Parathyroid adenoma (tissue), 2 donors: Measurements from ENCODE around the gene MLPH.

Experiments
- H2AFZ ChIP-seq: fragments of 300-600 bp; sonication (generic); one replicate; pipeline ENCODE4 v1.7.0; 2017; ENCODE audit warnings: antibody characterized with exemption, mild to moderate bottlenecking
- H3K27ac ChIP-seq: fragments of 300-600 bp; sonication (generic); one replicate; pipeline ENCODE4 v1.7.0; 2017
- H3K27me3 ChIP-seq: fragments of 300-600 bp; sonication (generic); one replicate; pipeline ENCODE4 v1.7.0; 2017; ENCODE audit warnings: low read length; ENCODE audit not compliant: control insufficient read depth, insufficient read depth
- H3K36me3 ChIP-seq: fragments of 300-600 bp; sonication (generic); one replicate; pipeline ENCODE4 v1.7.0; 2017; ENCODE audit warnings: low read length; ENCODE audit not compliant: control insufficient read depth, insufficient read depth
- H3K4me1 ChIP-seq: fragments of 300-600 bp; sonication (generic); one replicate; pipeline ENCODE4 v1.7.0; 2017; ENCODE audit warnings: control low read depth
- H3K4me2 ChIP-seq: fragments of 300-600 bp; sonication (generic); one replicate; pipeline ENCODE4 v1.7.0; 2017; ENCODE audit warnings: low read length
- H3K4me3 ChIP-seq: fragments of 300-600 bp; sonication (generic); one replicate; pipeline ENCODE4 v1.7.0; 2017; ENCODE audit warnings: low read depth, low read length
- H3K79me2 ChIP-seq: fragments of 300-600 bp; sonication (generic); one replicate; pipeline ENCODE4 v1.7.0; 2017; ENCODE audit warnings: control low read depth
- H3K9ac ChIP-seq: fragments of 300-600 bp; sonication (generic); one replicate; pipeline ENCODE4 v1.7.0; 2017; ENCODE audit warnings: mild to moderate bottlenecking
- H3K9me3 ChIP-seq: fragments of 300-600 bp; sonication (generic); one replicate; pipeline ENCODE4 v1.7.0; 2017; ENCODE audit warnings: low read length; ENCODE audit not compliant: control insufficient read depth
- TF ChIP-seq, protein P1 (sequence below): fragments of 300-600 bp; sonication (generic); IDR thresholded peaks from one replicate; pipeline ENCODE4 v1.7.0; 2017; ENCODE audit warnings: antibody characterized with exemption, mild to moderate bottlenecking
- donor health status: primary hyperparathyroidism.

Gene MLPH

DNA sequence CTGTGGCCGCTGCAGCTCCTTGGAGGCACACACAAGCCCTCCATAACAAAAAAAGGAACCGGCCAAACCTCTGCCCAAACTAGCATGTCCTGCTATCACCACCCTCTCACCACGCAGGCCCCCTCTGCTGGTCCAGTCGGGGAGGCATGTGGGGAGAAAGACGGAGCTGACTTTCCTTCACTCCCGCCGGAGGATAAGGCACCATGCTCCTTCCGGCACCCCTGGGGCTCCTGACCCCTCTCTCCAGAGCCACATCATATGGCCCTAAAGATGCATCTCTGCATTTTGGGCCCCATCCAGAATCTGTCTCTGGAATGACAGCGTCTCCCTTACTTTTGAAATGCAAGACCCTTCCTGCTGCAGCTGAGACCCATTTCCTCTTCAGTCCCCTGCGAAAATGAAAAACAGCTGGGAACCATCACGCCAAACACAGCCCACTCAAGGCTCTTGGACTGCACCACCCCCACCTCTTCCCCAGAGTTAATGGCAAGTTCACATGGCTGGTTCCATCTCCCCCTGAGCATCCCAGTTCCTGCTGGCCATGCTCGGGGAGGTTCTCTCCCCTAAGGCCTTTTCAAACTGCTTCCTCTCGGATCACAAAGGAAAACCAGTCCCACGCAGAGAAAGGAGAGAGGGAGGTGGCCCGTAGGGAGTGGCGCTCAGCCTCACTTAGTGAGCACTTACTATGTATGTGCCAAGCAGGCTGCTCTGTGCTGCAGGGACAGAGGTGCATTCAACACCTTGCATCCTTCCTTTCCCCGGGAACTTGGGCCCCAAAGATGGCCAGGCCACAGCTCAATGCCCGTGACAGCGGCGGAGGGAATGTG, 35.2 kb upstream of the MLPH start:
- TF ChIP-seq, protein P1, sequence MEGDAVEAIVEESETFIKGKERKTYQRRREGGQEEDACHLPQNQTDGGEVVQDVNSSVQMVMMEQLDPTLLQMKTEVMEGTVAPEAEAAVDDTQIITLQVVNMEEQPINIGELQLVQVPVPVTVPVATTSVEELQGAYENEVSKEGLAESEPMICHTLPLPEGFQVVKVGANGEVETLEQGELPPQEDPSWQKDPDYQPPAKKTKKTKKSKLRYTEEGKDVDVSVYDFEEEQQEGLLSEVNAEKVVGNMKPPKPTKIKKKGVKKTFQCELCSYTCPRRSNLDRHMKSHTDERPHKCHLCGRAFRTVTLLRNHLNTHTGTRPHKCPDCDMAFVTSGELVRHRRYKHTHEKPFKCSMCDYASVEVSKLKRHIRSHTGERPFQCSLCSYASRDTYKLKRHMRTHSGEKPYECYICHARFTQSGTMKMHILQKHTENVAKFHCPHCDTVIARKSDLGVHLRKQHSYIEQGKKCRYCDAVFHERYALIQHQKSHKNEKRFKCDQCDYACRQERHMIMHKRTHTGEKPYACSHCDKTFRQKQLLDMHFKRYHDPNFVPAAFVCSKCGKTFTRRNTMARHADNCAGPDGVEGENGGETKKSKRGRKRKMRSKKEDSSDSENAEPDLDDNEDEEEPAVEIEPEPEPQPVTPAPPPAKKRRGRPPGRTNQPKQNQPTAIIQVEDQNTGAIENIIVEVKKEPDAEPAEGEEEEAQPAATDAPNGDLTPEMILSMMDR: no peak
- H3K4me2 ChIP-seq: no peak overlapping the region
- no peaks in the 10 kb centered on the region for H3K36me3 ChIP-seq
- H3K27ac ChIP-seq: no peak overlapping the region
- H3K9ac ChIP-seq: no peak overlapping the region
- H3K9me3 ChIP-seq: no peaks in the 10 kb centered on the region
- H3K79me2 ChIP-seq: no peaks in the 10 kb centered on the region
- no peak overlapping the region for H2AFZ ChIP-seq
- no peak overlapping the region for H3K4me3 ChIP-seq
- H3K4me1 ChIP-seq: no peaks in the 10 kb centered on the region
- no peaks in the 10 kb centered on the region for H3K27me3 ChIP-seq

DNA sequence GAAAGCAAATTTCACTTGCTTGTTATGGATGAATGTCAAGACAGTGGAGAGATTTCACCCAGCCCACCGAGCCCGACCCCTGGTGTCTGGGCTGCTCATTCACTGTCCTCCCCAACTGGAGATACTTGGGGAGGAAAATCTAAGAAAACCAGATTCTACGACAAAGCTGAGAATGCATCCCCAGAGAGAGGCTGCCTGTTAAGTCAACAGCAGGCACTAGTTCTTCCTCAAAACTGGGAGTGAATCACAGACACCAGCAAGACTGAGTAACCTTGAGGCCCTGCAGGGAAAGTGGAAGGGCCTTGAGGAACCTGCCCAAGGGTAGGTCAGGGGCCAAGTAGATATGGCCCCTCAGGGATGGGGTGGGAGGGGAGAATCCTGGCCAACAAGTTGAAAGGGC, 34.2 kb upstream of the MLPH start:
- Histone ChIP-seq H3K4me3 (no peak overlapping the region), H3K9ac (no peak overlapping the region), H3K4me2 (no peak overlapping the region), H3K79me2 (no peaks in the 10 kb centered on the region), H3K27ac (no peak overlapping the region), H3K36me3 (no peaks in the 10 kb centered on the region), H3K27me3 (no peaks in the 10 kb centered on the region), H3K9me3 (no peaks in the 10 kb centered on the region), H3K4me1 (no peaks in the 10 kb centered on the region), H2AFZ (no peak overlapping the region)
- TF ChIP-seq, protein P1: no peak

DNA sequence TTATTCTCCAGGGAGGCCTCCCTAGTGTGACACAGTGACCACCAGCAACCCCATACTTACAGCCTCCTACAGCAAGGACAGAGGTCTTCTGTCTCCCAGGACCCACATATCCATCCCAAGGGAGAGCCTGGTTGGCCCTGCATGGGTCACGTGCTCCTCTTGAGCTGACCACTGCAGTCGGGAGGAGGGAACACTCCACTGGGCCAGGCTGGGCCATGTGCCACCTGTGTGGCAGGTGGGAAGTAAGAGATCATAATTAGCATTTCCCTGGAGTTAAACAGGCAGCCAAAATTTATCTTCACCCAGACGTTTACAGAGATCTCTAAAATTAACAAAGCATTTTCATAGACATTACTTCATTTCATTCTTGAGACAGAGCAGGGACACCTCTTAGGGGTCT, 33.4 kb upstream of the MLPH start:
- Histone ChIP-seq H3K27me3 (no peaks in the 10 kb centered on the region), H3K9ac (no peak overlapping the region), H3K27ac (no peak overlapping the region), H3K4me3 (no peak overlapping the region), H3K9me3 (no peaks in the 10 kb centered on the region), H3K36me3 (no peaks in the 10 kb centered on the region), H2AFZ (no peak overlapping the region), H3K4me1 (no peaks in the 10 kb centered on the region), H3K79me2 (no peaks in the 10 kb centered on the region), H3K4me2 (no peak overlapping the region)
- TF ChIP-seq, protein P1: no peak

DNA sequence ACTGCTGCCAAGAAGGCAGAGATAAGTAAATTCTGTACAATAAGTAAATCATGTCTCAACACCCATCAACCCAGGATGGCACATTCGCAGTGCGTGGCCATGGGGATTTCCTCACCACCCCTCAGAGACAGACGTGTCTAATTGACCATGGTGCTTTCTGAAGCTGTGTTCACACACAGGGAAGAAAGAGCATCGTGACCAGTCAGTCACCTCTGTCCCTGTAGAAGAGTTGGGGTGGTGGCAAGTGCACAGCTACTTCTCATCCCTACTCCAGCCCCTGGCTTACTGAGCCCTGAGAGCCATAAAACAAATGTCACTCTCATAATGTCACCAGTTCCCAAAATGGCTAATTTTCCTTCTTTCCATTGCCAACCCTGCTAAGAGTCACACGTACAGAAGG, 31.3 kb upstream of the MLPH start:
- Histone ChIP-seq H3K36me3 (no peaks in the 10 kb centered on the region), H3K27me3 (no peaks in the 10 kb centered on the region), H3K4me2 (no peak overlapping the region), H3K27ac (no peak overlapping the region), H3K4me3 (no peak overlapping the region), H3K9ac (no peak overlapping the region), H3K79me2 (no peaks in the 10 kb centered on the region), H2AFZ (no peak overlapping the region), H3K4me1 (no peaks in the 10 kb centered on the region), H3K9me3 (no peaks in the 10 kb centered on the region)
- TF ChIP-seq, protein P1: no peak
